Neural cell (in vitro differentiated cells): ENCODE results near the gene CDC25B.

Experiments
- CTCF ChIP-seq: fragments of 450-650 bp; IDR thresholded peaks from 2 replicates; pipeline ENCODE4 v1.5.1; 2014; ENCODE audit warnings: antibody characterized with exemption, mild to moderate bottlenecking, moderate library complexity; ENCODE audit not compliant: poor library complexity, severe bottlenecking
- EP300 ChIP-seq: fragments of 450-650 bp; conservative IDR thresholded peaks from 2 replicates; pipeline ENCODE4 v1.6.1; 2014; ENCODE audit warnings: antibody characterized with exemption, mild to moderate bottlenecking, moderate library complexity; ENCODE audit not compliant: poor library complexity, severe bottlenecking
- EZH2 ChIP-seq: fragments of 200-600, 300-800 bp; shearing (Covaris generic), sonication (generic); IDR thresholded peaks from 2 replicates; pipeline ENCODE4 v1.6.1; 2014; ENCODE audit warnings: antibody characterized with exemption, low read length, borderline replicate concordance, mild to moderate bottlenecking; ENCODE audit not compliant: insufficient read depth, poor library complexity, severe bottlenecking
- MXI1 ChIP-seq: fragments of 450-650 bp; conservative IDR thresholded peaks from 2 replicates; pipeline ENCODE4 v1.6.1; 2014; ENCODE audit warnings: antibody characterized with exemption, mild to moderate bottlenecking; ENCODE audit not compliant: poor library complexity, severe bottlenecking
- POLR2AphosphoS5 ChIP-seq: IDR thresholded peaks from 2 replicates; pipeline ENCODE4 v1.6.1; 2012
- RAD21 ChIP-seq: fragments of 450-650 bp; conservative IDR thresholded peaks from 2 replicates; pipeline ENCODE4 v1.6.1; 2014; ENCODE audit warnings: antibody characterized with exemption, mild to moderate bottlenecking, moderate library complexity
- REST ChIP-seq: IDR thresholded peaks from 2 replicates; pipeline ENCODE4 v1.6.1; 2012; ENCODE audit warnings: borderline replicate concordance
- SMC3 ChIP-seq: fragments of 450-650 bp; conservative IDR thresholded peaks from 2 replicates; pipeline ENCODE4 v1.6.1; 2014; ENCODE audit warnings: antibody characterized with exemption, mild to moderate bottlenecking, moderate library complexity; ENCODE audit not compliant: poor library complexity
- TAF1 ChIP-seq: IDR thresholded peaks from 2 replicates; pipeline ENCODE4 v1.6.1; 2012; ENCODE audit warnings: low read depth

GRCh38 chr20:3771552-3772058 is 24.5 kb upstream of the CDC25B start:
- TF ChIP-seq CTCF (no peak), RAD21 (no peak), REST (no peak), EZH2 (no peak), MXI1 (no peak), EP300 (no peak), POLR2AphosphoS5 (no peak), TAF1 (no peak), SMC3 (no peak)
